ENCODE data around the gene NBPF3.

- TF ChIP-seq POLR2A (IDR thresholded peaks at IDR 0.05) (no peak), CTCF (IDR thresholded peaks at IDR 0.05) (no peak)
These were observed 5.5 kb upstream of the NBPF3 start for GRCh38 chr1:21434394-21434793.

All from esophagus squamous epithelium (tissue), 4 donors.